Endodermal cell (in vitro differentiated cells): Measurements from ENCODE around the gene HLA-DQA1. TPM values are rescaled to one million over a fixed set of nuclear protein-coding genes. Genes with fewer than 3 reads are reported as not detected.
"Not testable (repeated sequence)": the region's sequence is repeated elsewhere in the genome, so short reads cannot be mapped to it uniquely, and the experiment has no call there.

Experiments
- DNase-seq: peaks from one replicate; pipeline ENCODE4 v3.0.0-alpha.2; 2017
- H3K27ac ChIP-seq: 2 replicates; pipeline ENCODE4 v1.5.1; 2013; ENCODE audit warnings: mild to moderate bottlenecking, low read depth, low read length, moderate library complexity
- H3K27me3 ChIP-seq: 2 replicates; pipeline ENCODE4 v1.6.1; 2013; ENCODE audit warnings: mild to moderate bottlenecking, low read length, moderate library complexity; ENCODE audit not compliant: insufficient read depth, control insufficient read depth, poor library complexity, severe bottlenecking
- H3K36me3 ChIP-seq: 2 replicates; pipeline ENCODE4 v1.7.0; 2013; ENCODE audit warnings: mild to moderate bottlenecking, low read length, moderate library complexity; ENCODE audit not compliant: control insufficient read depth, insufficient read depth
- H3K4me1 ChIP-seq: one replicate; pipeline ENCODE4 v1.7.0; 2013; ENCODE audit warnings: low read length; ENCODE audit not compliant: control insufficient read depth, insufficient read depth
- H3K4me3 ChIP-seq: 2 replicates; pipeline ENCODE4 v1.5.1; 2013; ENCODE audit warnings: mild to moderate bottlenecking, low read length, moderate library complexity
- H3K9ac ChIP-seq: 2 replicates; pipeline ENCODE4 v1.6.1; 2013; ENCODE audit warnings: mild to moderate bottlenecking, low read length, moderate library complexity; ENCODE audit not compliant: poor library complexity, severe bottlenecking; ENCODE audit errors: extremely low read depth
- H3K9me3 ChIP-seq: 2 replicates; pipeline ENCODE4 v1.6.1; 2013; ENCODE audit warnings: mild to moderate bottlenecking, low read length, moderate library complexity; ENCODE audit not compliant: control insufficient read depth
- H3K27ac Mint-ChIP-seq: 2 replicates; pipeline ENCODE4 v1.8.0; 2020; ENCODE audit warnings: mixed read lengths
- H3K27me3 Mint-ChIP-seq: 2 replicates; pipeline ENCODE4 v1.8.0; 2021; ENCODE audit warnings: mild to moderate bottlenecking, mixed read lengths; ENCODE audit not compliant: insufficient read depth
- H3K36me3 Mint-ChIP-seq: 2 replicates; pipeline ENCODE4 v1.8.0; 2020; ENCODE audit warnings: low read depth, mixed read lengths
- H3K4me1 Mint-ChIP-seq: 2 replicates; pipeline ENCODE4 v1.8.0; 2020; ENCODE audit warnings: mixed read lengths
- H3K4me3 Mint-ChIP-seq: 2 replicates; pipeline ENCODE4 v1.8.0; 2020; ENCODE audit warnings: mild to moderate bottlenecking, moderate library complexity, mixed read lengths
- H3K9me3 Mint-ChIP-seq: 2 replicates; pipeline ENCODE4 v1.8.0; 2020; ENCODE audit warnings: mild to moderate bottlenecking, mixed read lengths
- CTCF ChIP-seq: fragments of 200-600 bp; sonication (generic); conservative IDR thresholded peaks from 2 replicates; pipeline ENCODE4 v1.5.0; 2021; ENCODE audit warnings: antibody characterized with exemption, mild to moderate bottlenecking
- WGBS, 2 experiments: methylation state at CpG; one replicate each; pipeline versions ENCODE4 v1.1.5 to v1.1.7; 2013; ENCODE audit warnings: missing lambda C conversion rate in 2 of 2, mixed read lengths in 1 of 2; ENCODE audit not compliant: insufficient coverage in 1 of 2, insufficient read length in 1 of 2; 5-methylcytosine and 5-hydroxymethylcytosine counted together
- total RNA-seq, 2 donors: library from RNA; stranded (reverse); fragmentation: NEBNext Ultra II Directional in 1 of 2; extraction: Animal tissue kit (Norgen Biotek cat#: 25700) in 1 of 2; gene quantifications; 2 replicates in 1 of 2; 3 replicates in 1 of 2; pipeline ENCODE4 v1.2.1, GENCODE V29; 2021

The HLA-DQA1 gene
- total RNA-seq, 2 donors from 2014 or later: 0.97 TPM; not detected in 1

- Mint-ChIP-seq H3K36me3 (peaks cover 5% of the 10 kb centered on the region), H3K27me3 (peaks cover 1% of the 10 kb centered on the region), H3K4me3 (no peak overlapping the region), H3K9me3 (peaks cover 34% of the 10 kb centered on the region), H3K27ac (no peak overlapping the region), H3K4me1 (peaks cover 11% of the 10 kb centered on the region)
- DNase-seq: no peak
- Histone ChIP-seq H3K9ac (no peak overlapping the region), H3K36me3 (no peaks in the 10 kb centered on the region), H3K9me3 (peaks cover 6% of the 10 kb centered on the region), H3K4me3 (no peak overlapping the region), H3K27me3 (no peaks in the 10 kb centered on the region), H3K27ac (no peak overlapping the region), H3K4me1 (no peaks in the 10 kb centered on the region)
- TF ChIP-seq CTCF: no peak
- 60 to 79% methylated on average over 1 to 2 of the region's 2 CpGs for WGBS, 2 experiments
Observed at GRCh38 chr6:32655203-32655710, 18.1 kb downstream of the HLA-DQA1 start.

- not testable (repeated sequence) for H3K4me3 Mint-ChIP-seq, H3K36me3 Mint-ChIP-seq, H3K27me3 Mint-ChIP-seq, H3K4me1 ChIP-seq, H3K4me3 ChIP-seq, H3K27ac Mint-ChIP-seq, H3K9ac ChIP-seq, DNase-seq, H3K9me3 ChIP-seq, H3K27me3 ChIP-seq, H3K36me3 ChIP-seq, H3K27ac ChIP-seq
- WGBS, 2 experiments: 36% methylated on average over 4 of the region's 6 CpGs; no CpG with 5 or more reads in 1 of the 2 experiments
- peaks cover 29% of the 10 kb centered on the region for H3K9me3 Mint-ChIP-seq
- peaks cover 11% of the 10 kb centered on the region for H3K4me1 Mint-ChIP-seq
Observed at GRCh38 chr6:32657329-32657728, 20.1 kb downstream of the HLA-DQA1 start.

- not testable (repeated sequence) for DNase-seq, H3K4me3 Mint-ChIP-seq, H3K36me3 Mint-ChIP-seq, H3K9me3 ChIP-seq, H3K4me1 ChIP-seq, H3K27me3 ChIP-seq, H3K4me3 ChIP-seq, H3K27ac Mint-ChIP-seq, H3K27me3 Mint-ChIP-seq, H3K9ac ChIP-seq, H3K36me3 ChIP-seq, H3K27ac ChIP-seq
- Mint-ChIP-seq H3K9me3 (peaks cover 29% of the 10 kb centered on the region), H3K4me1 (peaks cover 11% of the 10 kb centered on the region)
Observed at GRCh38 chr6:32657819-32658218, 20.6 kb downstream of the HLA-DQA1 start.

- H3K4me1 Mint-ChIP-seq: peaks cover 11% of the 10 kb centered on the region
- H3K36me3 Mint-ChIP-seq: peaks cover 5% of the 10 kb centered on the region
Observed at GRCh38 chr6:32658268-32658897, 21.2 kb downstream of the HLA-DQA1 start.

More at GRCh38 chr6:32658268-32658897, 21.2 kb downstream of the HLA-DQA1 start:
- 76 to 87% methylated on average over 5 to 6 of the region's 6 CpGs for WGBS, 2 experiments
- H3K36me3 ChIP-seq: no peaks in the 10 kb centered on the region
- no peak overlapping the region for H3K27ac ChIP-seq
- no peak for DNase-seq
- Mint-ChIP-seq H3K9me3 (peaks cover 29% of the 10 kb centered on the region), H3K4me3 (no peak overlapping the region), H3K27ac (no peak overlapping the region), H3K27me3 (peaks cover 7% of the 10 kb centered on the region)
- H3K4me3 ChIP-seq: no peak overlapping the region
- no peaks in the 10 kb centered on the region for H3K27me3 ChIP-seq
- no peak for TF ChIP-seq CTCF
- no peaks in the 10 kb centered on the region for H3K4me1 ChIP-seq
- no peak overlapping the region for H3K9ac ChIP-seq
- peaks cover 6% of the 10 kb centered on the region for H3K9me3 ChIP-seq
